A549 (cell line): ENCODE measurements around the gene HACD1.

ENCODE experiments used
- BHLHE40 ChIP-seq: IDR thresholded peaks from 2 replicates; pipeline ENCODE4 v1.6.1; 2012; ENCODE audit warnings: low read depth, low read length, inconsistent platforms
- CEBPB ChIP-seq, 2 experiments: fragments of >200 bp in 1 of 2; sonication (Bioruptor Twin) in 1 of 2; formaldehyde crosslinking in 1 of 2; IDR thresholded peaks; 2 replicates each; pipeline ENCODE4 v1.6.1; 2012 to 2016
- CHD4 ChIP-seq: fragments of 200-600 bp; sonication (generic); IDR thresholded peaks from 2 replicates; pipeline ENCODE4 v1.6.1; 2016; ENCODE audit warnings: antibody characterized with exemption, mild to moderate bottlenecking, borderline replicate concordance
- JUN ChIP-seq, 2 experiments: fragments of >200 bp; sonication (Bioruptor Twin); formaldehyde crosslinking; IDR thresholded peaks; 2 replicates in 1 of 2; 3 replicates in 1 of 2; pipeline ENCODE4 v1.6.1; 2016 to 2017
- POLR2A ChIP-seq: IDR thresholded peaks from 2 replicates; pipeline ENCODE4 v1.6.1; 2012; ENCODE audit warnings: mild to moderate bottlenecking, low read length
- TF ChIP-seq, protein P1 (sequence below): IDR thresholded peaks from 2 replicates; pipeline ENCODE4 v1.6.1; 2012
- TF ChIP-seq, protein P2 (sequence below): fragments of >200 bp; sonication (Bioruptor Twin); formaldehyde crosslinking; IDR thresholded peaks from 3 replicates; pipeline ENCODE4 v1.5.1; 2016
- TF ChIP-seq, protein P3 (sequence below): IDR thresholded peaks from 2 replicates; pipeline ENCODE4 v1.6.1; 2012; ENCODE audit warnings: low read depth, borderline replicate concordance

DNA sequence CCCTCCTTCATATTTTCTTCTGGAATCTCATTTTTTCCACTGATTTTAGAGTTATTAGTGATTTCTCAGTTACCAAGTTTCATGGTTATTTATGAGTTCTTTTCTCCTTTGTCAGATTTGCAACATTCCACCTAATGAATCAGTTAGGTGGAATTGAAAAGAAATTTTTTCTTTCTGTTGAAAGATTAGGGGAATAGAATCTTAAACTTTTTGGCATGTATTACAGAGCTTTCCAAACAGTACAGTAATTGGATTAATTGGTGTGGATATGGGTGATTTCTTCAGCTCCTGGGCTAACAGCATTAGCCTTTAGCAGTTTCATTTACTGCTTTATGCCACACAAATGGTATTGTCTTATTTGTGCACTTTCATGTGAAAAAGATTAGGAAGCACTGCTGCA, 43.7 kb upstream of the HACD1 start:
- TF ChIP-seq, protein P1, sequence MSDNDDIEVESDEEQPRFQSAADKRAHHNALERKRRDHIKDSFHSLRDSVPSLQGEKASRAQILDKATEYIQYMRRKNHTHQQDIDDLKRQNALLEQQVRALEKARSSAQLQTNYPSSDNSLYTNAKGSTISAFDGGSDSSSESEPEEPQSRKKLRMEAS: no peak
- TF ChIP-seq CEBPB (IDR thresholded peaks at IDR 0.05) (no peak), JUN (IDR thresholded peaks at IDR 0.05) (no peak), POLR2A (no peak), CHD4 (no peak), BHLHE40 (no peak)
- TF ChIP-seq, protein P2, sequence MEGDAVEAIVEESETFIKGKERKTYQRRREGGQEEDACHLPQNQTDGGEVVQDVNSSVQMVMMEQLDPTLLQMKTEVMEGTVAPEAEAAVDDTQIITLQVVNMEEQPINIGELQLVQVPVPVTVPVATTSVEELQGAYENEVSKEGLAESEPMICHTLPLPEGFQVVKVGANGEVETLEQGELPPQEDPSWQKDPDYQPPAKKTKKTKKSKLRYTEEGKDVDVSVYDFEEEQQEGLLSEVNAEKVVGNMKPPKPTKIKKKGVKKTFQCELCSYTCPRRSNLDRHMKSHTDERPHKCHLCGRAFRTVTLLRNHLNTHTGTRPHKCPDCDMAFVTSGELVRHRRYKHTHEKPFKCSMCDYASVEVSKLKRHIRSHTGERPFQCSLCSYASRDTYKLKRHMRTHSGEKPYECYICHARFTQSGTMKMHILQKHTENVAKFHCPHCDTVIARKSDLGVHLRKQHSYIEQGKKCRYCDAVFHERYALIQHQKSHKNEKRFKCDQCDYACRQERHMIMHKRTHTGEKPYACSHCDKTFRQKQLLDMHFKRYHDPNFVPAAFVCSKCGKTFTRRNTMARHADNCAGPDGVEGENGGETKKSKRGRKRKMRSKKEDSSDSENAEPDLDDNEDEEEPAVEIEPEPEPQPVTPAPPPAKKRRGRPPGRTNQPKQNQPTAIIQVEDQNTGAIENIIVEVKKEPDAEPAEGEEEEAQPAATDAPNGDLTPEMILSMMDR: no peak
- TF ChIP-seq, protein P3, sequence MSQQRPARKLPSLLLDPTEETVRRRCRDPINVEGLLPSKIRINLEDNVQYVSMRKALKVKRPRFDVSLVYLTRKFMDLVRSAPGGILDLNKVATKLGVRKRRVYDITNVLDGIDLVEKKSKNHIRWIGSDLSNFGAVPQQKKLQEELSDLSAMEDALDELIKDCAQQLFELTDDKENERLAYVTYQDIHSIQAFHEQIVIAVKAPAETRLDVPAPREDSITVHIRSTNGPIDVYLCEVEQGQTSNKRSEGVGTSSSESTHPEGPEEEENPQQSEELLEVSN: no peak
